ENCODE measurements around the gene HERC6. TPM values are rescaled to one million over a fixed set of nuclear protein-coding genes. Genes with fewer than 3 reads are reported as not detected.
"Not testable (repeated sequence)": the region's sequence is repeated elsewhere in the genome, so short reads cannot be mapped to it uniquely, and the experiment has no call there.

HERC6 gene
- 1.7 TPM for polyA plus RNA-seq (ENCODE audit: insufficient read length)

GRCh38 chr4:88378691-88379559 lies at the start of gene HERC6:
Gene HERC6, plus strand, starts transcription at chr4:88378852. Its CDS starts 70 bp downstream, at chr4:88378922.
- DNase-seq: peak; percentile 68

GRCh38 chr4:88333741-88334405 lies 44.8 kb upstream of the HERC6 start:
- no peak for DNase-seq

GRCh38 chr4:88335092-88335665 lies 43.5 kb upstream of the HERC6 start:
- DNase-seq: no peak

DNA sequence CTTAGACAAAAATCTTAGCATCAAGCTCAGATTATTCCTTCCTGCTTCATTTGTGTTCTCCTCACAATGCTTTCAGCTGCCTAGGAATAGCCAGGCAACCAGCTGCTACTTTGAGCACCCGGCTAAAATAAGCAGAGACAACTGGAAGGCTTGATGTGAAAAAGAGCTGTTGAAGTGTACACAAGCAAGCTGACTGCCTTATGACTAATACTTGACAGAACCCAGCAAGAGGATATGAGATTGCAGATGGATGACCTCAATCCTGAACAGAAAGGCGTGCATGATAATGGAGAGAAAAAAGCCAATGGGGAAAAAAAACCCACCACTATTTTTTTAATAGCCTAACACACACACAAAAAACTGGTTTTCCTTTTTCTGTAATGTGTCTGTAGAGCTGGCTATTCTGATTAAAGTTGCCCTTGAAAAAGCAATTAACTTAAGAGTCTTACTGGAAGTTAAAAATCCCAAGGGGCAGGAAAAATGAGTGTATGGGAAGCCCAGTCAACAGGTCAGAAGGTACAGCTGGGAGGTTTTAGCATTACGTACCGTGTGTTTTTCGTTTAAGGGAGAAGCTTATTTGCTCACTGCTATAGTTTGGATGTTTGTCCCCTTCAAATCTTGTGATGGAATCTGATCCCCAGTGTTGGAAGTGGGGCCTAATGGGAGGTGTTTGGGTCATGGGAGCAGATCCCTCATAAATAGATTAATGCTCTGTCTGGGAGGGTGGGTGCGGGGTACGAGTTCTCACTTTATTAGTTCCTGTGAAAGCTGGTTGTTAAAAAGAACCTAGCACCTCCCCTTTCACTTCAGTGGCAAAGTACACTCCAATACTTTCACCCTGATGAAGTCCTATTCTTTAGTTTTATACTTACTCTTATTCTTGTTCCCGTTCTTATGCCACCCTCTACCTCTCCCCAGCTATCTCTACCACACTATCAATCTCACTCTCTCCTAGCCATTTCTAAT lies 37.1 kb upstream of the HERC6 start:
- peak; percentile 43 for DNase-seq

GRCh38 chr4:88346902-88347301 lies 31.8 kb upstream of the HERC6 start:
- not testable (repeated sequence) for DNase-seq

DNA sequence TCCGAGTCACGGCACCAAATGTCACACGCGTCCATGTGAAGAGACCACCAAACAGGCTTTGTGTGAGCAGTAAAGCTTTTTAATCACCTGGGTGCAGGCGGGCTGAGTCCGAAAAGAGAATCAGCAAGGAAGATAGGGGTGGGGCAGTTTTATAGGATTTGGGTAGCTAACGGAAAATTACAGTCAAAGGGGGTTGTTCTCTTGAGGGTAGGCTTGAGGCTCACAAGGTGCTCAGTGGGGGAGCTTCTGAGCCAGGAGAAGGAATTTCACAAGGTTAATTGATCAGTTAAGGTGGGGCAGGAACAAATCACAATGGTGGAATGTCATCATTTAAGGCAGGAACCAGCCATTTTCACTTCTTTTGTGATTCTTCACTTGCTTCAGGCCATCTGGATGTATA lies 29.9 kb upstream of the HERC6 start:
- not testable (repeated sequence) for DNase-seq

DNA sequence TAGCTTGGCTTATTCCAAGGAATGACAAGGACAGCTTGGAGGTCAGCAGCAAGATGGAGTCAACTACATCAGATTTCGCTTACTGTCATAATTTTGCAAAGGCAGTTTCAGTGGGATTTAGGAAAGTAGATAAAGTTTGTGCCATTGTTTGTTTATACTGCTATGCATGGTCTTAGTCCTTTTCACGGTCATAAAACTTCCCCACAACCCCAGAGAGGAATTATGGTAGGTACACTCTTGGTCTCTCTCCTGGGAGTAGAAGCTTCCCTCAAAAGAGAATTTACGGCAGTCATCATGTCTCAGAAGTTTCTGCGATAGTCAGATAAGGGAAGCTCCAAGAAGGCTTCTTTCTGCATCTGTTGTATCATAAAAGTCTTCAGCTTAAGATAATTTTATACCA lies 27.9 kb upstream of the HERC6 start:
- DNase-seq: no peak

- no peak for DNase-seq
These were observed 26.5 kb upstream of the HERC6 start for GRCh38 chr4:88352062-88352740.

DNA sequence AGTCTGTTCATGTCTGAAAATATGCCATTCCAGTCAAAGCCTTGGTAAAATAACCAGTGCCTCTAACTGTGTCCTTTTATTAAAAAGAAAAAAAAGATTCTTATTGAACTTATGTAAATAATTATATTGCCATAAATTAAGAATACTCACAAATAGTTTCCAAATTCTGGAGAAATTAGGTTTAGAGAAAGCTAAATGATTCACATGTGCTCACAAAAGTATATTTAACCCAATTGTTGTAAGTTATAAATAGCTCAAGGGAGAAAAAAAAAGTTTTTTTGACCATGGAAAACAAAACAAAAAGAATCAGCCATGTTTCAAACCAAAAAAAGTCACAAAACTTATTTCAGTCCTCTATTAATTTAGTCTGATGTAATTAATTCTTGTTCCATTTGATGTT lies 25.3 kb upstream of the HERC6 start:
- DNase-seq: no peak

- DNase-seq: no peak
These were observed 21.9 kb upstream of the HERC6 start for GRCh38 chr4:88356771-88357170.

- no peak for DNase-seq
These were observed 21.4 kb upstream of the HERC6 start for GRCh38 chr4:88357262-88357661.

GRCh38 chr4:88359558-88359957 lies 19.1 kb upstream of the HERC6 start:
- no peak for DNase-seq

DNA sequence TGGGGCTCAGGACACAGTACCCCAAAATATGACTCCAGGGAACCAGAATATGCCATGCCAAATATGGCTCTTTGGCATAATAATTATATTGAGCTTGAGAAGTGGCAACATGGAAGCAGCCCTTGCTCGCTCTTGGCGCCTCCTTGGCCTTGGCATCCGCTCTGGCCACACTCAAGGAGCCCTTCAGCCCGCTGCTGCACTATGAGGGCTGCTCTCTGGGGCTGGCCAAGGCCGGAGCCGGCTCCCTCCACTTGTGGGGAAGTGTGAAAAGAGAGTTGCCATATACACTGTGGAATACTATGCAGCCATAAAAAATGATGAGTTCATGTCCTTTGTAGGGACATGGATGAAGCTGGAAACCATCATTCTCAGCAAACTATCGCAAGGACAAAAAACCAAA lies 18.4 kb upstream of the HERC6 start:
- no peak for DNase-seq

DNA sequence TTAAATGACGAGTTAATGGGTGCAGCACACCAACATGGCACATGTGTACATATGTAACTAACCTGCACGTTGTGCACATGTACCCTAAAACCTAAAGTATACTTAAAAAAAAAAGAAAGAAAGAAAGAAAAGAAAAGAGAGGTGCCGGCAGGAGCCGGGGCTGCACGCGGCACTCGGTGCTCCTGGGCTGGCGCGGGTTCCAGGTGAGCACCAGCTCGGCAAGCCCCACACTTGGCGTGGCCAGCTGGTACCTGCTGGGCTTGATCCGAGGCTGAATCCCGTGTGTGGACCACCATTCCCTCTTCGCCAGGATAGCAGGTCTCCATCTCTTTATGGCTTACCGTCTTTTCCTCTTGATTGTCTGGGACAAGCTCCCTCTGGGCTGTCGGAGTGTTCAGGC lies 17.9 kb upstream of the HERC6 start:
- no peak for DNase-seq

DNA sequence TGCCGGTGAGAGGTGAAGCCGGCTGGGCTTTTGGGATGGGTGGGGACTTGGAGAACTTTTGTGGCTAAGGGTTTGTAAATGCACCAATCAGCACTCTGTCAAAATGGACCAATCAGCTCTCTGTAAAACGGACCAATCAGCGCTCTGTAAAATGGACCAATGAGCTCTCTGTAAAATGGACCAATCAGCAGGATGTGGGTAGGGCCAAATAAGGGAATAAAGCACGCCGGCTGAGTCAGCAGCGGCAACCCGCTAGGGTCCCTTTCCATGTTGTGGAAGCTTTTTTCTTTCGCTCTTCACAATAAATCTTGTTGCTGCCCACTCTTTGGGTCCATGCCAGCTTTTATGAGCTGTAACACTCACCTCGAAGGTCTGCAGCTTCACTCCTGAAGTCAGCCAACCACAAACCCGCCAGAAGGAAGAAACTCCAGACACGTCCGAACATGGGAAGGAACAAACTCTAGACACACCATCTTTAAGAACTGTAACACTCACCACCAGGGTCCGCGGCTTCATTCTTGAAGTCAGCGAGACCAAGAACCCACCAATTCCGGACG lies 17.4 kb upstream of the HERC6 start:
- not testable (repeated sequence) for DNase-seq

GRCh38 chr4:88366460-88366859 lies 12.2 kb upstream of the HERC6 start:
- DNase-seq: no peak

DNA sequence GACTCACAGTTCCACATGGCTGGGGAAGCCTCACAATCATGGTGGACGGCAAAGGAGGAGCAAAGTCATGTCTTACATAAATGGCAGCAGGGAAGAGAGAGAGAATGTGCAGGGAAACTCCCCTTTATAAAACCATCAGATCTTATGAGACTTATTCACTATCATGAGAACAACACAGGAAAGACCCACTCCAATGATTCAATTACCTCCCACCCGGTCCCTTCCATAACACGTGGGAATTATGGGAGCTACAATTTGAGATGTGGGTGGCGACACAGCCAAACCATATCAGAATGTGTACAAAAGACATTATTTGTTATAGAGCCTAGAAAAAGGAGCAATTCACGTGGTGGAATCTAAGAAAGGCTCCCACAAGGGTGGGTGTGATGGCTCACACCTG lies 10.8 kb upstream of the HERC6 start:
- DNase-seq: no peak

GRCh38 chr4:88369180-88369812 lies 9.4 kb upstream of the HERC6 start:
- DNase-seq: peak; percentile 8

DNA sequence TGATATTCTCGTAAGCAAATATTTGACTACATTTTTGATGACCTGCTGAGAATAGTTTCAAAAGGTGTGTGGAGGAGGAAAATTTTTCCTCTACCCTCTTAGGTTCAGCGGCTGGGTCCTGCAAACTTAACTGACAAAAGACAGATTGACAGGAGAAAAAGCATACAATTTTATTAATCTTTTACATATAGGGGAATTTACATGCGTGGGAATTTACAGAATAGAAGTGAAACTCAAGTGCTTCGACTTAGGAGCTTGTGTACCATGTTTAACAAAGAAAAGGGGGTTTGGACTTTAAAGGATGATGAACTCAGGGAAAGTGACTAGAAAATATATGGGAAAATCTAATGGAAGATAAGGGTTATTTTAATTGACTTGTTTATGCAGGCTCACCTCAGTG lies 2.5 kb downstream of the HERC6 start:
- no peak for DNase-seq

GRCh38 chr4:88382621-88383020 lies 4.0 kb downstream of the HERC6 start:
- no peak for DNase-seq

- no peak for DNase-seq
These were observed 11.5 kb downstream of the HERC6 start for GRCh38 chr4:88390128-88390527.

Measured in hindlimb muscle (tissue), 1 donor.